UCSD-AML1 (cell line): ENCODE measurements around the gene TRAIP.

Experiments used
- DNase-seq: peaks from one replicate; lab custom pipeline; 2025; ENCODE audit not compliant: unreplicated experiment; lab: John Stamatoyannopoulos, UW

The TRAIP gene

DNA sequence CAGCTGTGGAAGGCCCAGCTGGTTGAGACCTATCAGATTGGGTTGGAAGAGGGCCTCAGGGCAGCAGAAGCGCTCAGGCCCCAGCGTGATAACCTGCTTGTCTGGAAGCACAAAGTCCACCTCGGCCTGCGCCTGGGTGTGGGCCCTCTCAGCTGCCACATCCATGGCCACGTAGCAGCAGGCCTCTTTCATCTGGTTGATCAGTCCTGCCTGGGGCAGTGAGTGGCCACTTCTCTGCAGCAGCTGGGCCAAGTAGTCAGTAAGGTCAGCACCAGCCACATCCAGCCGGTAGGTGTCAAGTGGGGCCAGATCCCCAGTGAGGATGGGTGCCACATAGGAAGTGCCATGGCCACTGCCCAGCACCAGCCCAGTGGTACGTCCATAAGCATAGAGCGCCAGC is 17.3 kb upstream of the TRAIP start:
- DNase-seq, result no peak

DNA sequence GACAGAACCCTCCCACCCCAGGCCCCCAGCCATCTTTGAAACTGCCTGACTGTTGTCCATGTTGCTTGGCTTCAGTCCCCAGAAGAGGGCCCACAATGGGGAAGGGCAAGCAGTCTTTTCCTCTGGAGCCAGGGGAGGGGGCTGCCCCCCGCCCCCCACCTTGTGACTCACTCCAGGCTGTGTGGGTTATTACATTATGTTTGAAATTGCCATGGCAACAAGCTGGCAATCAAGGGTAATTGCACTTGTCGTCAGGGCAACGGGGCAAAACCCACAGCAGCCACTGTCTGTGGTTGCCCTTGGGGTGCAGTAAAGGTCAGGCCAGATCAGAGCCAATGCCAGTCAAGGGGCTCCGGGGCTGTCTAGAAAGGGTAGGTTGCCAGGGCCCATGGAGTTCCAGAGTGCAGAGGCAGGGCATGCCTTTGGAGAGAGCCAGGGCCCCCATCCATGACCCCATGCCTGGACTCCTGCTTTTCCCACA is 16.5 kb upstream of the TRAIP start:
- no peak for DNase-seq

GRCh38 chr3:49871531-49872153 is 15.3 kb upstream of the TRAIP start:
- DNase-seq, result no peak

GRCh38 chr3:49869525-49870126 is 13.3 kb upstream of the TRAIP start, which contains the start of gene CAMKV:
Gene CAMKV (minus strand): TSS chr3:49869906. CDS start chr3:49862388, 7,518 bp downstream.
- DNase-seq, result no peak

DNA sequence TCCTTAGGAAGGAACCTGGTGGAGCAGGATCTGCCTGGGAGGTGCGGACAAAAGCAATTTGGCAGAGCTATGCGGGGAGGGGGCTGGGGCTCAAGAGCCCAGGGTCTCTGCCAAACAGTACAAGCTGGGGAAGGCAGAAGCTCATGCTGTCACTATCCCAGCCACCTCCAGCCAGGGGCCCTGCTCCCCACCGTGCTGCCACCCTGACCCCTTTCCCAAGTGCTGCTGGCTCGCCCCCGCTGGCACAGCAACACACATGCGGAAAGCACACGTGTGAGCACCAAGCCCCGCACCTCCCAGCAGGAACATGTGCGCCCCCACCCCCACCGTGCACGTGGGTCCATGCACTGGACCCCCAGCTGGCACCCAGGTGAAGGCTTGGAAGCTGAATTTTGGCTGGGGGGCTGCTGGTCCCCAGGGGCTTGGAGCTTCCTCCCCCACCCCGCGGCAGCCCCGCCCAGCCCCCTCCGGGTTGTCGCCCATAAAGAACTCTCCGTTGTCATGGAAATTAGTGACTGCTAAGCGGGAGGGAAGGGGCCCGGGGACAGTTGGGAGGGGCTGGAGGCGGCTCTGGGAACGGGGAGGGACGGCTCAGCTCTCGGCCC is 12.6 kb upstream of the TRAIP start:
- DNase-seq, result no peak

GRCh38 chr3:49867871-49868321 is 11.5 kb upstream of the TRAIP start:
- DNase-seq, result peak; percentile 30

- no peak for DNase-seq
Measured at GRCh38 chr3:49867400-49867799, 11.0 kb upstream of the TRAIP start.

DNA sequence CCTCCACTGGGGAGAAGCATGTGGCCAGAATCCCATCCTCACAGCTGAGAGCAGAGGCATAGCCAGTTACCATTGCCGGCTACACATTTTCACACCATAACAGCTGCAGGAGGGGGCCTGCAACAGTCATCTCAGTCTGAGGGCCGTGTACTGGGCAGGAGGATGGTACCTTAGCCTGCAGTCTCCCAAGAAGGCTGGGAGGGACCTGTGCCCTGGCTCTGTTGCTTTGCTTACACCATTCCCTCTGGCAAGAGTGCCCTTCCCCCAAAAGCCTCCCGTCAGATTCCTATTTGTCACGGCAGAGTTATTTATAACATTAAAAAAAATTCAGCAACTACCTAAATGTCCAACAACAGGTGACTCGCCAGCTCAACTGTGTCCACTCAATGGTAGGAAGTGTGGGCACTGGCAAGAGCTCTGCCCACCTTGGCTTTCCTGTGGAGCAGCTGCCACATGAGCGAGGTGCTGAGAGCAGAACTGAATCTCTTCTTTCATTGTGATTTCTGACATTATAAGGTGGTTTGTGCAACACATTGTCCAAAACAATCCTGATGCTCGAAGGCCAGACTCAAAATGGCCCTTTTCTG is 8.9 kb upstream of the TRAIP start:
- DNase-seq, result no peak

DNA sequence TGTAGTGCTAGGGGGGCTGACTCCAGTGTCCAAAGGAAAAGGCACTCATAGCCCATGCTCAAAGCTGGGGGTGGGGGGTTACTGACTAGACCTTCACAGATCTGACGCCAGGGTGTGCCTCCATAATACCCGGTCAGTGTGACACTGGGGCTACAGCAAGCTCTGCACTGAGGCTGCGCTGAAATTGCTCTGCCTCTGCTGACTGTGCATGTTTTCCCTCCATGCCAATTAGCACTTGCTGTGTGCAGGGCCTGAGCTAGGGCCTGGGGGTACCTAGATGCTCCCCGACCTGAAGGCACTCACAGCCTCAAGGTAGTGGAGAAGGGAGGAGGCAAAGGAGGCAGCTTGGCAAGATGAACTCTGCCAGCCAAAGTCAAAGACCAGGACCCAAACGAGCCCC is 8.1 kb upstream of the TRAIP start:
- DNase-seq, result no peak

GRCh38 chr3:49859576-49860305 is 3.4 kb upstream of the TRAIP start:
- DNase-seq, result no peak

DNA sequence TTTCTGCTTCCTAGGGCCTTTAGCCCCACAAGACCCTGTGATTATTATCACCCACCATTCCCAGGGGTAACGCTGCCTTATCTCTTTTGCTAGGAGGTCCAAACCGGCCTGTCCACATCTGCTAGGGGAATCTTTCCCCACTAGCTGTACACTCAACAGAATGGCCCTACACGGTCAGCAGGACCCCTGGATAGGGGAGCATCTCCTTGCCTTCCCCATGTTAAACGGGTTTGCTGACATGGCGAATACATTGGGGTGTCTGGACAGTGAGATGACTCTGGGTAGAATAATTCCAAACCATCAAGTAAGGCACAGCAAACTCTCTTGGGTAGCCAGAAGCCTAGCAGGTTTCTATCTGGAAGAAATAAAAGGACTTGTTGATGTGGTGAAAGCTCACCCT is 702 bp downstream of the TRAIP start:
- DNase-seq, result no peak

DNA sequence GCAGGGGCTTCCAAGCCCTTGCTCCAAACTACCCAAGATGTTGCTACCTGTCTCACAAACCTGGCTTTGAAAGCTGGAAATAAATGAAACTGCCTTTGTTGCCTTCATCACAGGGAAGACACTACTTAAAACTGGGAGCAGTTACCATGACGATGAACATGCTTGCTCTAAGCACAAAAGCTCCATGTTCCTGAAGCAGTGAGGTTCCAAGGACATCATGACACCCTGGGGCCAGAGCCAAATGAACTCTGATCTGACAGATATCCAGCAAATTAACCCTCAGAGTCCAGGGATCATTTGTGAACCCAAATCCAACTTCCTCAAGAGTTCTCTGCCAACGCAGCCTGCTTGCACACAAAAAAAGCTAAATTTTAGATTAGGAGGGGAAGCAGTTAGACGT is 10.7 kb downstream of the TRAIP start:
- no peak for DNase-seq

- no peak for DNase-seq
Measured at GRCh38 chr3:49844464-49845183, 11.7 kb downstream of the TRAIP start.

DNA sequence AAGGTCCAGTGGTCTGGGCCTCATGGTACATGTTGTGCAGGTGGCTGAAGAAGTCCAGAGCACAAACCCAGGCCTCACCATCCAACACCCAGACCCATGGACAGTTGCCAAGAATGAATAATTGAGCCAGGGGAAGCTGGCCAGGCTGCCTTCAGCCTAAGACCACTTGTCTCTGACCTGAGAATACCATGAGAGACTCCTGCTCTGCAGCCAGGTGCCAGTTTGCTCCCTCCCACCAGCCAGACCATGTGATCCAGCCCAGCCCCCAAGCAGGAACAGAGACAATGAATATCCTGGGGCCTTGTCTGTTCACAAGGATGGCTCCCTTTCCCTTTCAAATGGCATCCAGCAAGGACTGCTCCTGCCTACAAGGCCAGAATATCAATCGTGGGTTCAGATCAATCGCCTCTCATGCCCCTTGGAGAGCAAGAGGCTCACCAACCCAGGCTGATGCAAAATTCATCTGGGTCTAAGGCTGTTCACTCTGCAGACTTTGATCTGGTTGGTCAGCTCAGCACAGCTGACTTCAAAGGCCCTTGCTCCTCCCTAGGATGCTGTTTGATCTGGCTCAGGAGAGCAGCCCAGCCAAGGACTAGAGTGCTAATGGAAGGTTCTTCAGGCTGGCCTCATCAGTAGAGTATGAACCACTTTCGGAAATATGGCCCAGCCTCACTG is 13.4 kb downstream of the TRAIP start:
- no peak for DNase-seq

GRCh38 chr3:49841806-49842205 is 14.6 kb downstream of the TRAIP start:
- DNase-seq, result no peak

DNA sequence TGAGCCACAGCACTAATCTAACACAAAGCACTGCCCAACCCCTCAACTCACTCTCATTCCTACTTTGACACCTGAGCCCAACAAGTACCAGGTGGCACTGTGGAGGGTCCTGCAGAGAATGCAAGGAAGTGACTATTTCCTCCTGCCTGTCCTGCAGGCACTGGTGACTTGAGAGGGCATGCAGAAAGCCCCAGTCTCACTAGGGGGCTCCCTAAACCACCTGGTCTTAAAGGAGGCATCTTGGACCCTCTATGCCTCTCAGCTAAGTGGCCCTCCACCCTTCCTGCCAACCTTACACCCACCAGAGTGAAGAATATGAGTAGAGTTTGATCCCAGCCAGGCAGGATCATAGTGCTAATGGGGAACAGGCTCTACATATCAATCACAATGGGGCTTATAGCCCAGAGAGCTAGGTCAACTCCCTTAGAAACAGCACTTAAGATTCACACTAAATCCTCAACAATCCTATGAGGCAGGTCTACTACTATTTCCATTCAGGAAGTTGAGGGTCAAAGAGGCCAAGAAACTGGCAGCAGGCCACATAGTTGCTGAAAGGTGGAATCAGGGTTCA is 15.2 kb downstream of the TRAIP start:
- peak; percentile 55 for DNase-seq

DNA sequence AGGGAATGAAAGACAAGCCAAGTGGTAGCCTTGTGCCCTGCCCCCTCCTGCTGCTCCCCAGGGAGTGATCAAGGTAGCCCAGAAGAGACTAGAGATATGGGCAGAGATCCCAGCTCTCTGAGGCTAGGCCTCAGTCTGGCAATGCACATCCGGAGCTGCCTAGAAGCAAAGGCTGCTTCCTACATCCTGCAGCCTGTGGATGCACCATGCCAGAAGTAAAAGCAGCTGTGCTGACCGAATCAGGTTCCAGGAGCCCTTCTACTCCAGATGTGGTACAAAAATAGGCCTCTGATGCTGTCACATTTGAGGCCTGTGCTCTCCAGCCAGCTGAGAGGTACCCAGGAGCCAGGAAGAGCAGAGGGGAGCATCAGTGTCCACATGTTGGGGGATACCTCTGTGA is 16.0 kb downstream of the TRAIP start:
- no peak for DNase-seq

GRCh38 chr3:49839193-49839809 is 17.1 kb downstream of the TRAIP start:
- peak; percentile 79 for DNase-seq

DNA sequence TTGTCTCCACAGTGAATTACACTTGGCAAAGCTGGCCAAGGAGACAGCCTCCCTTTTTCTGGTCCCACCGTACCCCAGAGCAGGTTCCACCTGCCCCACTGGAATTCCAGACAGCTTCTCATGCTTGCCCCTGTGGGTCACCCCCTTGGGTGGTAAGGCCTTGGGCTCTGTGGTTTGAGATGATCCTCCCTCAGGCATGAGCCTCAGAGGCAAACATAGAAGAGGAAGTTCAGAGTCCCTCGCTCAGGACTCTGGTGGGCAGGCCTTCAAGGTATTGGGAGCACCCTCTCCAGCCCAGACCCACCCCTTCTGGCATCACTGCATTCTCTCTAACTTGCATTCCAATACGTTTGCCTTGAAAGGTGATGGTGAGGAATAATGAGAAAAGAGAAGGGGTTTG is 25.0 kb downstream of the TRAIP start:
- peak; percentile 41 for DNase-seq
